NCI-H69 (cell line): ENCODE data around the gene KRTAP10-3.
A peak's percentile ranks its signal among the peaks of the same experiment; 100 is the strongest.
"Not testable (repeated sequence)": the region's sequence is repeated elsewhere in the genome, so short reads cannot be mapped to it uniquely, and the experiment has no call there.

ENCODE experiments used
- DNase-seq: peaks from one replicate; lab custom pipeline; 2025; lab: John Stamatoyannopoulos, UW

KRTAP10-3 gene

GRCh38 chr21:44569861-44570517 lies 11.4 kb upstream of the KRTAP10-3 start:
- DNase-seq, result no peak

GRCh38 chr21:44568667-44569556 lies 10.3 kb upstream of the KRTAP10-3 start:
- peak; percentile 73 for DNase-seq

- peak; percentile 49 for DNase-seq
Observed at GRCh38 chr21:44568261-44568660, 9.7 kb upstream of the KRTAP10-3 start.

GRCh38 chr21:44567481-44568171 lies 9.0 kb upstream of the KRTAP10-3 start:
- DNase-seq, result no peak

GRCh38 chr21:44566403-44566802 lies 7.8 kb upstream of the KRTAP10-3 start:
- no peak for DNase-seq

- no peak for DNase-seq
Observed at GRCh38 chr21:44564886-44565598, 6.4 kb upstream of the KRTAP10-3 start.

GRCh38 chr21:44564099-44564498 lies 5.5 kb upstream of the KRTAP10-3 start:
- DNase-seq, result no peak

GRCh38 chr21:44558329-44558675 lies 293 bp downstream of the KRTAP10-3 start:
- DNase-seq, result peak; percentile 47

GRCh38 chr21:44557491-44558328 lies 885 bp downstream of the KRTAP10-3 start:
- no peak for DNase-seq

- DNase-seq, result peak; percentile 55
Observed at GRCh38 chr21:44556879-44557278, 1.7 kb downstream of the KRTAP10-3 start.

- DNase-seq, result no peak
Observed at GRCh38 chr21:44555200-44555875, 3.3 kb downstream of the KRTAP10-3 start.

GRCh38 chr21:44552681-44553080 lies 5.9 kb downstream of the KRTAP10-3 start:
- peak; percentile 28 for DNase-seq

- DNase-seq, result no peak
Observed at GRCh38 chr21:44552136-44552535, 6.5 kb downstream of the KRTAP10-3 start.

GRCh38 chr21:44551340-44551961 lies 7.1 kb downstream of the KRTAP10-3 start, which contains the start of gene KRTAP10-2:
KRTAP10-2 (minus strand) TSS chr21:44551505; CDS start chr21:44551458, 47 bp downstream.
- DNase-seq, result peak; percentile 93

GRCh38 chr21:44550807-44551206 lies 7.8 kb downstream of the KRTAP10-3 start:
- peak; percentile 92 for DNase-seq

GRCh38 chr21:44550285-44550684 lies 8.3 kb downstream of the KRTAP10-3 start:
- DNase-seq, result not testable (repeated sequence)

- no peak for DNase-seq
Observed at GRCh38 chr21:44549525-44550211, 8.9 kb downstream of the KRTAP10-3 start.

- DNase-seq, result no peak
Observed at GRCh38 chr21:44548922-44549321, 9.7 kb downstream of the KRTAP10-3 start.

- DNase-seq, result no peak
Observed at GRCh38 chr21:44548381-44548780, 10.2 kb downstream of the KRTAP10-3 start.
